Activated CD8-positive, alpha-beta T cell treated with anti-CD3 and anti-CD28 coated beads for 36 hours (primary cell): ENCODE measurements around the gene ABCG4. TPM values are rescaled to one million over a fixed set of nuclear protein-coding genes. Genes with fewer than 3 reads are reported as not detected.
A peak's percentile ranks its signal among the peaks of the same experiment; 100 is the strongest.

Experiments
- ATAC-seq: fragments of 200-7000 bp; cut with Tn5 transposase; one replicate; pipeline ENCODE4 v1.10.0; 2021; ENCODE audit warnings: mild to moderate bottlenecking, moderate library complexity
- CTCF ChIA-PET: fragments of 350-600 bp; sonication (Branson Sonifier 250); formaldehyde crosslinking; loops from one replicate; lab custom pipeline; 2021; ENCODE audit warnings: antibody characterized with exemption; lab: Charles Lee
- POLR2A ChIA-PET: fragments of 350-600 bp; sonication (Branson Sonifier 250); formaldehyde crosslinking; loops from one replicate; lab custom pipeline; 2021; ENCODE audit warnings: antibody characterized with exemption; lab: Charles Lee
- DNase-seq: peaks from one replicate; pipeline ENCODE4 v3.0.0-alpha.2; 2020
- H3K27ac Mint-ChIP-seq: one replicate; pipeline ENCODE4 v1.8.0; 2021; ENCODE audit warnings: mild to moderate bottlenecking, mixed read lengths
- H3K27me3 Mint-ChIP-seq: one replicate; pipeline ENCODE4 v1.8.0; 2021; ENCODE audit warnings: mixed read lengths
- H3K36me3 Mint-ChIP-seq: one replicate; pipeline ENCODE4 v1.8.0; 2021; ENCODE audit warnings: low read depth, mixed read lengths
- H3K4me1 Mint-ChIP-seq: one replicate; pipeline ENCODE4 v1.8.0; 2021; ENCODE audit warnings: low read depth, mixed read lengths
- H3K4me3 Mint-ChIP-seq: one replicate; pipeline ENCODE4 v1.8.0; 2021; ENCODE audit warnings: mild to moderate bottlenecking, moderate library complexity, mixed read lengths
- H3K9me3 Mint-ChIP-seq: one replicate; pipeline ENCODE4 v1.8.0; 2021; ENCODE audit warnings: mixed read lengths
- CTCF ChIP-seq: fragments of 200-600 bp; IDR thresholded peaks from one replicate; pipeline ENCODE4 v1.8.0; 2022; ENCODE audit warnings: antibody characterized with exemption, mild to moderate bottlenecking
- intact Hi-C: fragments of 100-400 bp; cut with micrococcal nuclease; formaldehyde crosslinking; loops from one replicate; pipeline ENCODE4 v1.10.0; 2022
- total RNA-seq, 2 experiments: library from RNA; stranded (reverse); gene quantifications; one replicate each; pipeline ENCODE4 v1.2.3, GENCODE V29; 2021

ABCG4 gene
- total RNA-seq, 2 experiments from 2014 or later, result not detected

GRCh38 chr11:119110439-119110838, 38.4 kb upstream of the ABCG4 start:
- Mint-ChIP-seq H3K4me3 (no peak overlapping the region), H3K27me3 (no peaks in the 10 kb centered on the region), H3K27ac (peak overlapping the region; percentile 16), H3K9me3 (no peaks in the 10 kb centered on the region), H3K4me1 (peaks cover 45% of the 10 kb centered on the region), H3K36me3 (peaks cover 26% of the 10 kb centered on the region)
- no peak for TF ChIP-seq CTCF
- DNase-seq (no peak), ATAC-seq (no peak)
- intact Hi-C loops, result no loop called here
- CTCF ChIA-PET, result interaction anchor here (1.0 to 1.3 kb wide), 2 partner anchors 8 to 12 kb away, joined by 4 to 5 read pairs; no protein-coding TSS in a partner anchor
- POLR2A ChIA-PET, result interaction anchor here (0.9 to 9.7 kb wide), 4 partner anchors 11 to 113 kb away, joined by 3 to 107 read pairs (median 26); partner anchors contain the start of genes HINFP and HYOU1

GRCh38 chr11:119111361-119111925, 37.4 kb upstream of the ABCG4 start:
- Mint-ChIP-seq H3K9me3 (no peaks in the 10 kb centered on the region), H3K27me3 (no peaks in the 10 kb centered on the region), H3K27ac (peak overlapping the region; percentile 0), H3K4me3 (no peak overlapping the region), H3K36me3 (peaks cover 32% of the 10 kb centered on the region), H3K4me1 (peaks cover 47% of the 10 kb centered on the region)
- TF ChIP-seq CTCF, result no peak
- POLR2A ChIA-PET, result interaction anchor here (1.0 to 9.7 kb wide), 5 partner anchors 9 to 29 kb away, joined by 3 to 107 read pairs (median 4); partner anchors contain the start of gene HINFP
- intact Hi-C loops, result no loop called here
- DNase-seq, result no peak
- ATAC-seq, result no peak
- CTCF ChIA-PET, result interaction anchor here (0.8 kb wide), 2 partner anchors 229 to 269 kb away, joined by 3 read pairs; no protein-coding TSS in a partner anchor

GRCh38 chr11:119112314-119113020, 36.4 kb upstream of the ABCG4 start:
- DNase-seq, result no peak
- Mint-ChIP-seq H3K27me3 (no peaks in the 10 kb centered on the region), H3K9me3 (no peaks in the 10 kb centered on the region), H3K27ac (peak overlapping the region; percentile 56), H3K36me3 (peaks cover 41% of the 10 kb centered on the region), H3K4me3 (no peak overlapping the region), H3K4me1 (peaks cover 42% of the 10 kb centered on the region)
- POLR2A ChIA-PET, result interaction anchor here (1.1 to 9.7 kb wide), 5 partner anchors 9 to 115 kb away, joined by 4 to 107 read pairs (median 6); partner anchors contain the start of genes CENATAC and HINFP
- ATAC-seq, result no peak
- CTCF ChIA-PET, result interaction anchor here (0.8 kb wide), 1 partner anchor 268 kb away, joined by 3 read pairs; no protein-coding TSS in a partner anchor
- TF ChIP-seq CTCF, result no peak
- intact Hi-C loops, result no loop called here

GRCh38 chr11:119113716-119114115, 35.1 kb upstream of the ABCG4 start:
- no peaks in the 10 kb centered on the region for H3K27me3 Mint-ChIP-seq
- H3K4me3 Mint-ChIP-seq, result no peak overlapping the region
- H3K9me3 Mint-ChIP-seq, result no peaks in the 10 kb centered on the region
- H3K27ac Mint-ChIP-seq, result peak overlapping the region; percentile 56
- H3K36me3 Mint-ChIP-seq, result peaks cover 45% of the 10 kb centered on the region
- H3K4me1 Mint-ChIP-seq, result peaks cover 39% of the 10 kb centered on the region
- no peak for DNase-seq
- ChIA-PET POLR2A (interaction anchor here (0.8 kb wide), 1 partner anchor 65 kb away, joined by 3 read pairs; no protein-coding TSS in a partner anchor), CTCF (no interaction called here)
- ATAC-seq, result no peak
- TF ChIP-seq CTCF, result no peak
- intact Hi-C loops, result no loop called here
